GM12878 (cell line): ENCODE measurements around the gene P2RX7. TPM values are rescaled to one million over a fixed set of nuclear protein-coding genes. Genes with fewer than 3 reads are reported as not detected.

Experiments used
- ATF7 ChIP-seq: fragments of 450-650 bp; IDR thresholded peaks from 2 replicates; pipeline ENCODE4 v1.6.1; 2016; ENCODE audit warnings: low read depth, mild to moderate bottlenecking
- EZH2 ChIP-seq: IDR thresholded peaks from 2 replicates; pipeline ENCODE4 v1.6.1; 2012; ENCODE audit warnings: low read depth, mild to moderate bottlenecking, control low read depth, inconsistent platforms, low read length, borderline replicate concordance; ENCODE audit not compliant: control insufficient read depth
- HCFC1 ChIP-seq: fragments of 150-350 bp; IDR thresholded peaks from 2 replicates; pipeline ENCODE4 v1.6.1; 2014; ENCODE audit warnings: low read length
- IKZF2 ChIP-seq, 2 experiments: fragments of 450-650 bp; IDR thresholded peaks; 2 replicates each; pipeline ENCODE4 v1.6.1; 2017; ENCODE audit warnings: mild to moderate bottlenecking in 2 of 2, moderate library complexity in 2 of 2
- SRF ChIP-seq, 2 experiments: IDR thresholded peaks; 2 replicates each; pipeline ENCODE4 v1.6.1; 2011; ENCODE audit warnings: low read depth in 2 of 2, low read length in 2 of 2, mild to moderate bottlenecking in 1 of 2, moderate library complexity in 1 of 2
- polyA plus RNA-seq, 11 experiments: library from polyadenylated mRNA; depleted of rRNA in 4 of 11; unstranded in 6 of 11; stranded (reverse) in 5 of 11; fragments of >200 nt; fragmentation: Nextera tagmentation in 4 of 11; fragmentation: Illumina TruSeq in 1 of 11; extraction: Ambion mirVana in 4 of 11; extraction: Trizol in 1 of 11; gene quantifications; 1 replicate in 1 of 11; 2 replicates in 10 of 11; pipeline versions ENCODE4 v1.2.1 to v1.2.3, GENCODE V29; 2011 to 2016; ENCODE audit warnings: inconsistent platforms in 2 of 11, missing spikeins in 2 of 11, low read depth in 1 of 11
- total RNA-seq, 4 experiments: library from RNA; depleted of rRNA in 3 of 4; stranded (reverse); fragments of >200 nt in 3 of 4; fragmentation: Illumina TruSeq in 1 of 4; extraction: Trizol in 1 of 4; gene quantifications; 2 replicates each; pipeline versions ENCODE4 v1.2.1 to v1.2.3, GENCODE V29; 2013 to 2021
- TF ChIP-seq, protein P1 (sequence below): fragments of 450-650 bp; IDR thresholded peaks from 2 replicates; pipeline ENCODE4 v1.6.1; 2018; ENCODE audit warnings: mild to moderate bottlenecking, low read depth, moderate library complexity; ENCODE audit not compliant: partially characterized antibody
- TF ChIP-seq, protein P2 (sequence below): IDR thresholded peaks from 2 replicates; pipeline ENCODE4 v1.6.1; 2011; ENCODE audit warnings: borderline replicate concordance, low read depth, mild to moderate bottlenecking, moderate library complexity, mixed read lengths, low read length; ENCODE audit not compliant: insufficient read depth; ENCODE audit errors: extremely low read length

P2RX7 gene
- total and polyA plus RNA-seq, 10 of the 15 experiments (the other 5 are each of a cell fraction or from before 2014, with no cell fraction given), result 0.74 to 2.6 (median 1.5) TPM

DNA sequence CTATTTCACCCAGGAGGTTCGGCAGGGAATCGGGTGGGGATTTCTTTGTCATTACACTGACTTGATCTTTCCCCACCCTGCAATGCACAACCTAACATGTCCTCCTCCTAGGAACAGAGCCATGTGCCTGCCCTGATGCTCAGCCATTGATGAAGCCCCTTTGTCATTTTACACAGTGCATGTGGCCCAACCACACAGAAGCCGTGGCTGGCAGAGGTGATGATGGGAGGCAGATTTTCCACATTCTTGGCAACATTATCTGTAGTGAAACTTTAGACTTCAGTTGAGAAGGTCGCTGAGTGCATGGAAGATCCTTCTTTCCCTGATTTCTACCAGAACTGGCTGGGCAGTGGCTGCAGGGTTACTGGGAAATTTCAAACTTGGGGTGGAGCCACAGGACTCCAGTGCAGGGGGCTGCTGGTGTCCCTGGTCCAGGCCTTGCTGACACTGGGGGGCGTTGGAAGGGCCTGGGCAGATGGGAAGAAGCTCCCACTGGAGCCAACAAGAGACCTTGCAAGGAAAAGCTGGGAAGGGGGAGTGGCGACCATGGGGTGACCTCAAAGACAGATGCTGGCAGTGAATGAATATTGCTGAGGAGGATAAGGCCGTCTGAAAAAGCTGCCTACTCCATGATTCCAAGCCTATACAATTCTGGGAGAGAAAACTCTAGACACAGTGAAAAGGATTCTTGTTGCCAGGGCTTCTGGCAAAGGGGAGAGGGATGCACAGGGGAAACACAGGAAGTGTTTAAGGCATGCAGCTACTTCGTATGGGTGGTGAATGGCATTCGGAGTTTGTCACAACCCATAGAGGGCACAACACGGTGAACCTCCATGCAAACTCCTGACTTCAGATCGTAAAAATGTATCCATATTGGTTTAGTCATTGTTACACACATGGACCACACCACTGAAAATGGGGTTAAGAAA lies 41.8 kb upstream of the P2RX7 start (continued):
- TF ChIP-seq, protein P1, sequence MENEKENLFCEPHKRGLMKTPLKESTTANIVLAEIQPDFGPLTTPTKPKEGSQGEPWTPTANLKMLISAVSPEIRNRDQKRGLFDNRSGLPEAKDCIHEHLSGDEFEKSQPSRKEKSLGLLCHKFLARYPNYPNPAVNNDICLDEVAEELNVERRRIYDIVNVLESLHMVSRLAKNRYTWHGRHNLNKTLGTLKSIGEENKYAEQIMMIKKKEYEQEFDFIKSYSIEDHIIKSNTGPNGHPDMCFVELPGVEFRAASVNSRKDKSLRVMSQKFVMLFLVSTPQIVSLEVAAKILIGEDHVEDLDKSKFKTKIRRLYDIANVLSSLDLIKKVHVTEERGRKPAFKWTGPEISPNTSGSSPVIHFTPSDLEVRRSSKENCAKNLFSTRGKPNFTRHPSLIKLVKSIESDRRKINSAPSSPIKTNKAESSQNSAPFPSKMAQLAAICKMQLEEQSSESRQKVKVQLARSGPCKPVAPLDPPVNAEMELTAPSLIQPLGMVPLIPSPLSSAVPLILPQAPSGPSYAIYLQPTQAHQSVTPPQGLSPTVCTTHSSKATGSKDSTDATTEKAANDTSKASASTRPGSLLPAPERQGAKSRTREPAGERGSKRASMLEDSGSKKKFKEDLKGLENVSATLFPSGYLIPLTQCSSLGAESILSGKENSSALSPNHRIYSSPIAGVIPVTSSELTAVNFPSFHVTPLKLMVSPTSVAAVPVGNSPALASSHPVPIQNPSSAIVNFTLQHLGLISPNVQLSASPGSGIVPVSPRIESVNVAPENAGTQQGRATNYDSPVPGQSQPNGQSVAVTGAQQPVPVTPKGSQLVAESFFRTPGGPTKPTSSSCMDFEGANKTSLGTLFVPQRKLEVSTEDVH, result no peak
- TF ChIP-seq, protein P2, sequence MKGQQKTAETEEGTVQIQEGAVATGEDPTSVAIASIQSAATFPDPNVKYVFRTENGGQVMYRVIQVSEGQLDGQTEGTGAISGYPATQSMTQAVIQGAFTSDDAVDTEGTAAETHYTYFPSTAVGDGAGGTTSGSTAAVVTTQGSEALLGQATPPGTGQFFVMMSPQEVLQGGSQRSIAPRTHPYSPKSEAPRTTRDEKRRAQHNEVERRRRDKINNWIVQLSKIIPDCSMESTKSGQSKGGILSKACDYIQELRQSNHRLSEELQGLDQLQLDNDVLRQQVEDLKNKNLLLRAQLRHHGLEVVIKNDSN, result no peak
- no peak for TF ChIP-seq IKZF2 (IDR thresholded peaks at IDR 0.05)
- TF ChIP-seq EZH2, result no peak
- TF ChIP-seq HCFC1, result no peak
- no peak for TF ChIP-seq ATF7
- TF ChIP-seq SRF (IDR thresholded peaks at IDR 0.05; ENCODE audit: low read depth in 2 of 2, low read length in 2 of 2), result no peak
